ENCODE data around the gene YIPF6. TPM values are rescaled to one million over a fixed set of nuclear protein-coding genes. Genes with fewer than 3 reads are reported as not detected.

The YIPF6 gene
- total and polyA plus RNA-seq, 2 of the 13 experiments (the other 11 are each of a cell fraction or from before 2014, with no cell fraction given), result 37.8 to 43.6 TPM

DNA sequence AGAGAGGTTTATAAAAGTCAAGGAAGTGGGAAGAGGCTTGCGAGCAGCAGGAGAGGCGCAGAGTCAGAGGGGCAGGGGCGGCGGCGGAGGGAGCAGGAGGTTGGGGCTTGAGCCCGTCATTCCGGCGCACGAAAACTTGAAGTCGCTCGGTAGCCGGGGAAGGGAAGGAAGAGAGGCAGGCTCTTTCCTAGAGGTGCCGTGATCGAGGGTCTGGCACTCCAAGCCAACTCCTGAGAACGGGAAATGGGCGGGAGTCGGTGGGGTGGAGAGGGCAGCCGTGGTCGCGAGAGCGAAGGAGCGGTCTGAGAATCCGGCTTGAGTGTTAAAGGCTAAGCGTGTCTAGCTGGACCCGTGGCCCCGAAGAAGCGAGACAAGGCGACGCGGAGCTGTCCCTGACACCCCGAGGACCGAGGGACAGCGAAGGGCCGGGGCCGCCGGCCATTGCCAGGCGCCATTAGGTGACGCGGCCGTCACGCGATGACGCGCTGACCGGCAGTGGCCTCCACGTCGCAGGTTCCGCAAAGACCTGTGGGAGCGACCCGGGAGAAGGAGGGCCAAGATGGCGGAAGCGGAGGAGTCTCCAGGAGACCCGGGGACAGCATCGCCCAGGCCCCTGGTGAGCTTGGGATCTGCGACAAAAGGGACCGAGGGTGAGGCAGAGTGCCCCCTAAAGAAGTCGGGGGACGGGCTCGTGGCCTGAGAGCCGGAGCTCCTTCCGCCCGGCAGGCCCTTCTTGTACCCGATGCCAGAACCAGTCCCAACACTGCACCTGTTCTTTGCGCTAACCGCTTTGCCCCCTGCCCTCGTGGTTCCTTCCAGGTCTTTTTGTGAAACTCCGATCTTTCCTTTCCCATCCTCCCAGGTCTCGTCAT lies at the start of gene YIPF6 (continued):
- TF ChIP-seq, protein P1, sequence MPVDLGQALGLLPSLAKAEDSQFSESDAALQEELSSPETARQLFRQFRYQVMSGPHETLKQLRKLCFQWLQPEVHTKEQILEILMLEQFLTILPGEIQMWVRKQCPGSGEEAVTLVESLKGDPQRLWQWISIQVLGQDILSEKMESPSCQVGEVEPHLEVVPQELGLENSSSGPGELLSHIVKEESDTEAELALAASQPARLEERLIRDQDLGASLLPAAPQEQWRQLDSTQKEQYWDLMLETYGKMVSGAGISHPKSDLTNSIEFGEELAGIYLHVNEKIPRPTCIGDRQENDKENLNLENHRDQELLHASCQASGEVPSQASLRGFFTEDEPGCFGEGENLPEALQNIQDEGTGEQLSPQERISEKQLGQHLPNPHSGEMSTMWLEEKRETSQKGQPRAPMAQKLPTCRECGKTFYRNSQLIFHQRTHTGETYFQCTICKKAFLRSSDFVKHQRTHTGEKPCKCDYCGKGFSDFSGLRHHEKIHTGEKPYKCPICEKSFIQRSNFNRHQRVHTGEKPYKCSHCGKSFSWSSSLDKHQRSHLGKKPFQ (CRISPR knock-in tag; IDR thresholded peaks at IDR 0.05; ENCODE audit: insufficient replicate concordance), result peak; percentile 23
- TF ChIP-seq ZNF790 (CRISPR knock-in tag; IDR thresholded peaks at IDR 0.05; ENCODE audit: borderline replicate concordance), result no peak
- TF ChIP-seq PAWR (CRISPR knock-in tag; IDR thresholded peaks at IDR 0.05; ENCODE audit: borderline replicate concordance), result no peak

DNA sequence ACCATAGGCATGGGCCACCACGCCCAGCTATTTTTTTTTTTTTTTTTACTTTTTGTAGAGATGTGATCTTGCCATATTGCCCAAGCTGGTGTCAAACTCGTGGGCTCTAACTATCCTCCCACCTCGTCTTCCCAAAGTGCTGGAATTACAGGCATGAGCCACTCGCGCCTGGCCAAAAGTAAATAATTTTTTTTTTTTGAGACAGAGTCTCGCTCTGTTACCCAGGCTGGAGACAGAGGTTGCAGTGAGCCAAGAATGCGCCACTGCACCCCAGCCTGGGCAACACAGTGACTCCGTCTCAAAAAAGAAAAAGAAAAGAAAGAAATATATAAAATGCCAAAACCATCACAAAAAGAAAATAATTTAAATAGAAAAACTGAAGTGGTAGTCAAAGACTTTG lies 47.1 kb upstream of the YIPF6 start:
- in situ Hi-C loops (cut with HindIII; ENCODE audit: extremely low pct_ligation_motif_present, low pct_unique_long_range_greater_than_20kb) (no loop called here), intact Hi-C loops (cut with micrococcal nuclease; ENCODE audit: unreplicated experiment) (no loop called here)
- ATAC-seq, result peak; percentile 39; the same call in 1 of the 3 replicates
- Histone ChIP-seq H4K20me1 (ENCODE audit: insufficient read depth, low read length) (no peaks in the 10 kb centered on the region), H3K4me2 (ENCODE audit: low read depth, low read length) (no peak overlapping the region), H3K36me3 (replicated peaks in 1 of 2; ENCODE audit: control insufficient read depth in 1 of 2, insufficient read depth in 2 of 2, low read length in 2 of 2) (no peaks in the 10 kb centered on the region), H3K9me3 (ENCODE audit: low read length) (no peaks in the 10 kb centered on the region), H3K4me1 (ENCODE audit: insufficient read depth, low read length) (peaks cover 6% of the 10 kb centered on the region; the same call in 1 of the 2 replicates), H3K9ac (ENCODE audit: insufficient read depth, low read depth, low read length) (no peak overlapping the region), H3K27me3 (ENCODE audit: control insufficient read depth in 1 of 2, insufficient read depth in 2 of 2, low read length in 2 of 2) (no peaks in the 10 kb centered on the region), H2AFZ (ENCODE audit: low read length) (no peak overlapping the region), H3K27ac (ENCODE audit: extremely low read length, insufficient read depth, low read length) (no peak overlapping the region), H3K4me3 (replicated peaks in 1 of 3; ENCODE audit: insufficient read depth in 1 of 3, low read depth in 2 of 3, low read length in 3 of 3) (no peak overlapping the region), H3K79me2 (ENCODE audit: insufficient read depth, low read length) (no peaks in the 10 kb centered on the region)
- WGBS (ENCODE audit: low lambda C conversion rate), result 1% methylated on average over 8 of the region's 8 CpGs
- ChIA-PET POLR2A (no interaction called here), CTCF (ENCODE audit: low intra/inter-chr PET ratio, low total read pairs) (no interaction called here)
- BruUV-seq (replicated peaks), result no TSS peak
- DNase-seq (ENCODE audit: low spot score), result no peak
- no peak for FAIRE-seq
- no peak for TF ChIP-seq TAF15 (IDR thresholded peaks at IDR 0.05; ENCODE audit: low read depth, low read length, poor library complexity, severe bottlenecking)
- TF ChIP-seq MED13 (CRISPR knock-in tag; IDR thresholded peaks at IDR 0.05), result no peak
- TF ChIP-seq, protein P2, sequence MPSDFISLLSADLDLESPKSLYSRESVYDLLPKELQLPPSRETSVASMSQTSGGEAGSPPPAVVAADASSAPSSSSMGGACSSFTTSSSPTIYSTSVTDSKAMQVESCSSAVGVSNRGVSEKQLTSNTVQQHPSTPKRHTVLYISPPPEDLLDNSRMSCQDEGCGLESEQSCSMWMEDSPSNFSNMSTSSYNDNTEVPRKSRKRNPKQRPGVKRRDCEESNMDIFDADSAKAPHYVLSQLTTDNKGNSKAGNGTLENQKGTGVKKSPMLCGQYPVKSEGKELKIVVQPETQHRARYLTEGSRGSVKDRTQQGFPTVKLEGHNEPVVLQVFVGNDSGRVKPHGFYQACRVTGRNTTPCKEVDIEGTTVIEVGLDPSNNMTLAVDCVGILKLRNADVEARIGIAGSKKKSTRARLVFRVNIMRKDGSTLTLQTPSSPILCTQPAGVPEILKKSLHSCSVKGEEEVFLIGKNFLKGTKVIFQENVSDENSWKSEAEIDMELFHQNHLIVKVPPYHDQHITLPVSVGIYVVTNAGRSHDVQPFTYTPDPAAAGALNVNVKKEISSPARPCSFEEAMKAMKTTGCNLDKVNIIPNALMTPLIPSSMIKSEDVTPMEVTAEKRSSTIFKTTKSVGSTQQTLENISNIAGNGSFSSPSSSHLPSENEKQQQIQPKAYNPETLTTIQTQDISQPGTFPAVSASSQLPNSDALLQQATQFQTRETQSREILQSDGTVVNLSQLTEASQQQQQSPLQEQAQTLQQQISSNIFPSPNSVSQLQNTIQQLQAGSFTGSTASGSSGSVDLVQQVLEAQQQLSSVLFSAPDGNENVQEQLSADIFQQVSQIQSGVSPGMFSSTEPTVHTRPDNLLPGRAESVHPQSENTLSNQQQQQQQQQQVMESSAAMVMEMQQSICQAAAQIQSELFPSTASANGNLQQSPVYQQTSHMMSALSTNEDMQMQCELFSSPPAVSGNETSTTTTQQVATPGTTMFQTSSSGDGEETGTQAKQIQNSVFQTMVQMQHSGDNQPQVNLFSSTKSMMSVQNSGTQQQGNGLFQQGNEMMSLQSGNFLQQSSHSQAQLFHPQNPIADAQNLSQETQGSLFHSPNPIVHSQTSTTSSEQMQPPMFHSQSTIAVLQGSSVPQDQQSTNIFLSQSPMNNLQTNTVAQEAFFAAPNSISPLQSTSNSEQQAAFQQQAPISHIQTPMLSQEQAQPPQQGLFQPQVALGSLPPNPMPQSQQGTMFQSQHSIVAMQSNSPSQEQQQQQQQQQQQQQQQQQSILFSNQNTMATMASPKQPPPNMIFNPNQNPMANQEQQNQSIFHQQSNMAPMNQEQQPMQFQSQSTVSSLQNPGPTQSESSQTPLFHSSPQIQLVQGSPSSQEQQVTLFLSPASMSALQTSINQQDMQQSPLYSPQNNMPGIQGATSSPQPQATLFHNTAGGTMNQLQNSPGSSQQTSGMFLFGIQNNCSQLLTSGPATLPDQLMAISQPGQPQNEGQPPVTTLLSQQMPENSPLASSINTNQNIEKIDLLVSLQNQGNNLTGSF (CRISPR knock-in tag; IDR thresholded peaks at IDR 0.05), result no peak
- TF ChIP-seq, protein P3, sequence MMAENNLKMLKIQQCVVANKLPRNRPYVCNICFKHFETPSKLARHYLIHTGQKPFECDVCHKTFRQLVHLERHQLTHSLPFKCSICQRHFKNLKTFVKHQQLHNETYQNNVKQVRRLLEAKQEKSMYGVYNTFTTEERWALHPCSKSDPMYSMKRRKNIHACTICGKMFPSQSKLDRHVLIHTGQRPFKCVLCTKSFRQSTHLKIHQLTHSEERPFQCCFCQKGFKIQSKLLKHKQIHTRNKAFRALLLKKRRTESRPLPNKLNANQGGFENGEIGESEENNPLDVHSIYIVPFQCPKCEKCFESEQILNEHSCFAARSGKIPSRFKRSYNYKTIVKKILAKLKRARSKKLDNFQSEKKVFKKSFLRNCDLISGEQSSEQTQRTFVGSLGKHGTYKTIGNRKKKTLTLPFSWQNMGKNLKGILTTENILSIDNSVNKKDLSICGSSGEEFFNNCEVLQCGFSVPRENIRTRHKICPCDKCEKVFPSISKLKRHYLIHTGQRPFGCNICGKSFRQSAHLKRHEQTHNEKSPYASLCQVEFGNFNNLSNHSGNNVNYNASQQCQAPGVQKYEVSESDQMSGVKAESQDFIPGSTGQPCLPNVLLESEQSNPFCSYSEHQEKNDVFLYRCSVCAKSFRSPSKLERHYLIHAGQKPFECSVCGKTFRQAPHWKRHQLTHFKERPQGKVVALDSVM (CRISPR knock-in tag; IDR thresholded peaks at IDR 0.05), result 0 out of 2 replicates have a peak, but pooled peaks have one; percentile 16
- TF ChIP-seq, protein P4, sequence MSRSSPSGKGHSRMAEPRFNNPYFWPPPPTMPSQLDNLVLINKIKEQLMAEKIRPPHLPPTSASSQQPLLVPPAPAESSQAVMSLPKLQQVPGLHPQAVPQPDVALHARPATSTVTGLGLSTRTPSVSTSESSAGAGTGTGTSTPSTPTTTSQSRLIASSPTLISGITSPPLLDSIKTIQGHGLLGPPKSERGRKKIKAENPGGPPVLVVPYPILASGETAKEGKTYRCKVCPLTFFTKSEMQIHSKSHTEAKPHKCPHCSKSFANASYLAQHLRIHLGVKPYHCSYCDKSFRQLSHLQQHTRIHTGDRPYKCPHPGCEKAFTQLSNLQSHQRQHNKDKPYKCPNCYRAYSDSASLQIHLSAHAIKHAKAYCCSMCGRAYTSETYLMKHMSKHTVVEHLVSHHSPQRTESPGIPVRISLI (CRISPR knock-in tag; IDR thresholded peaks at IDR 0.05; ENCODE audit: borderline replicate concordance), result peak; percentile 52; the same call in 1 of the 2 replicates
- TF ChIP-seq ZNF563 (CRISPR knock-in tag; IDR thresholded peaks at IDR 0.05), result no peak
- TF ChIP-seq ZNF616 (CRISPR knock-in tag; IDR thresholded peaks at IDR 0.05; ENCODE audit: low read depth), result no peak

Data from HepG2 (cell line).